ENCODE results near the gene KDM2B. TPM values are rescaled to one million over a fixed set of nuclear protein-coding genes. Genes with fewer than 3 reads are reported as not detected.

KDM2B gene
- total and polyA plus RNA-seq, 10 of the 15 experiments (the other 5 are each of a cell fraction or from before 2014, with no cell fraction given) = 13.6 to 124 (median 40.4) TPM

- TF ChIP-seq MAX (IDR thresholded peaks at IDR 0.05; ENCODE audit: low read depth, low read length) (no peak), SMAD1 (IDR thresholded peaks at IDR 0.05; ENCODE audit: low read depth, partially characterized antibody) (no peak)
These were observed 153.2 kb downstream of the KDM2B start (continued) for GRCh38 chr12:121427556-121428050.

GRCh38 chr12:121424624-121424975 is 156.2 kb downstream of the KDM2B start:
- no TSS peak for BruUV-seq (replicated peaks)
- Histone ChIP-seq H3K36me3 (ENCODE audit: control insufficient read depth in 2 of 2, insufficient read depth in 2 of 2, low read length in 1 of 2) (peaks cover 34 to 48% of the 10 kb centered on the region in 2 experiments), H3K9me3 (replicated peaks; ENCODE audit: control insufficient read depth, insufficient read depth, low read length) (no peaks in the 10 kb centered on the region), H3K4me1 (ENCODE audit: control insufficient read depth, insufficient read depth, low read length) (peaks cover 22% of the 10 kb centered on the region), H3K79me2 (ENCODE audit: control insufficient read depth, insufficient read depth, low read length) (peaks cover 4% of the 10 kb centered on the region), H3K4me3 (no peak overlapping the region), H4K20me1 (ENCODE audit: control insufficient read depth, insufficient read depth) (no peaks in the 10 kb centered on the region), H3K27ac (ENCODE audit: control insufficient read depth, insufficient read depth) (peak overlapping the region; percentile 76), H3K27me3 (replicated peaks in 1 of 2; ENCODE audit: control insufficient read depth in 2 of 2, insufficient read depth in 2 of 2, low read length in 1 of 2) (no peaks in the 10 kb centered on the region), H3K4me2 (ENCODE audit: control insufficient read depth, insufficient read depth) (no peak overlapping the region), H2AFZ (ENCODE audit: control insufficient read depth, low read depth, low read length) (no peak overlapping the region), H3K9ac (ENCODE audit: control insufficient read depth, insufficient read depth, low read length) (no peak overlapping the region)
- WGBS (ENCODE audit: insufficient coverage, insufficient replicate concordance, low lambda C conversion rate, missing lambda C conversion rate) = 95% methylated on average over 1 of the region's 1 CpG
- SMC1A ChIA-PET (ENCODE audit: uncharacterized antibody, unreplicated experiment) = interaction anchor here (0.7 to 5.5 kb wide), 7 partner anchors 8 to 101 kb away, joined by 3 to 46 read pairs (median 4); partner anchors contain the start of gene RNF34
- RAD21 ChIA-PET (ENCODE audit: unreplicated experiment) = interaction anchor here (0.6 to 2.5 kb wide), 7 partner anchors 8 to 251 kb away, joined by 3 to 13 read pairs (median 6); partner anchors contain the start of genes ANAPC5 and RNF34
- intact Hi-C loops (cut with micrococcal nuclease; ENCODE audit: unreplicated experiment) = no loop called here
- FAIRE-seq = no peak
- POLR2A ChIA-PET = interaction anchor here (0.7 to 1.4 kb wide), 6 partner anchors 23 to 378 kb away, joined by 3 to 9 read pairs (median 4); partner anchors contain the start of gene RNF34
- in situ Hi-C loops (cut with MboI) = no loop called here
- no peak for DNase-seq (ENCODE audit: low read depth, low spot score)
- CTCF ChIA-PET = interaction anchor here (0.5 to 2.2 kb wide), 12 partner anchors 13 to 370 kb away, joined by 3 to 15 read pairs (median 3); partner anchors contain the start of gene RHOF
- ATAC-seq = no peak
- 0 out of 2 replicates have a peak, but pooled peaks have one; percentile 8 for TF ChIP-seq MTA3 (IDR thresholded peaks at IDR 0.05; ENCODE audit: borderline replicate concordance, low read length)
- TF ChIP-seq EP300 (IDR thresholded peaks at IDR 0.05; ENCODE audit: borderline replicate concordance in 1 of 2, control insufficient read depth in 1 of 2, low read depth in 2 of 2, low read length in 2 of 2) = no peak
- TF ChIP-seq RAD21 (IDR thresholded peaks at IDR 0.05; ENCODE audit: insufficient read depth, low read depth, low read length) = no peak

All from GM12878 (cell line).